Measurements from ENCODE around the gene ADGRF3. TPM values are rescaled to one million over a fixed set of nuclear protein-coding genes. Genes with fewer than 3 reads are reported as not detected.

Gene ADGRF3
- total RNA-seq, 2 experiments from 2014 or later: 0.96 to 1.3 TPM

DNA sequence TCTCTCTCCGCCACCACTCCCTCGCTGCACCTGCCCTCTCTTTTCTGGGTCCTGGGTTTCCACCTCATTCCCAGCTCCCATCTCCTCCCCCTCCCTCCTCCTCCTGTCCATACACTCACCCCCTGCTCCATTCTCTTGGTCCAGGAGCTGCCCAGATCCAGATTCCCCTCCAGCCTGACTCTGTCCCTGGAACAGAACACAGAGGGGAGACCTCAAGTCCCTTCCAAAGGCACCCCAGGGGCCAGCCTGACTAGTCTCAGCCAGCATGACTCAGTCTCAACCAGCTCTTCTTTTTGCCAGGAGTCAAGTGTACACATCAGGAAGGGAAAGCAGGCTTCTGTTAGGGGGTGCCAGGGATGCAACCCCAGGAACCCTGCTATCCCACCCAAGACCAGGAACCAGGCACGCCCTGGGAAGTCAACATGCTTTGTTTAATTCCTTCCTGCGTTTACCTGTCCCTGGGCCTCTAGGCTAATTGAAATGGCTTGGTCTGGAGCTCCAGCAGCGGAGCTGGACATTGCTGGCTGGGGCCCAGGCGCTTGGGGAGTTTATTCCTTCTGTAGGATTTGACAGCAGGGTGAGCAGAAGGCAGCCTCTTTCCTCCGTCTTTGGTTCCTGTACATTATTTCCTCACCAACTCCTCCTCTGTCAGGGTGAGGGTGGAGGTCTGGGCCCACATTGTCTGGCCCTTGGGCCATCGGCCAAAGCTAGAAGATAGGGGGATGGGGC lies 29.0 kb downstream of the ADGRF3 start:
- intact Hi-C loops (cut with DNase I, micrococcal nuclease): no loop called here
- CTCF ChIA-PET: no interaction called here

DNA sequence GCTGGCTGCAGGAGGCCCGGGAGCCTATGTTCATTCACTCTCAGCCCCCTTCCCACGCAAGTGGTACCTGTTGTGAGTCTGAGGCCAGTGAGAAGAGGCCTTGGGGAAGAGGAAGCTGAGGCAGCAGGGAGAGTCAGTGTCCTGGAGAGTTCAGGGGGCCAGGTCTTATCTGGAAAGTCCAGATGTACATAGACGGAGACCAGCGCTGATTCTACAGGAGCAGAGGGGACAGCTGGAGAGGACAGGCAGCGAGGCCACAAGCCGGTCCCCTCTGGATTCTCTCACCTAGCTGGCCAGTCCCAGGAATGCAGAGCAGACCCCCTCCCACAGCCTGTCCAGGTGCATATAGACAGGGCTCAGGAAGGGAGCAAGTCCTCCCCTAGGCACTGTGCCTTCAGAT lies 29.7 kb downstream of the ADGRF3 start:
- Mint-ChIP-seq H3K27me3 (no peaks in the 10 kb centered on the region), H3K9me3 (no peaks in the 10 kb centered on the region), H3K4me3 (no peak overlapping the region), H3K27ac (no peak overlapping the region), H3K4me1 (ENCODE audit: low read depth) (no peaks in the 10 kb centered on the region), H3K36me3 (ENCODE audit: low read depth) (no peaks in the 10 kb centered on the region)
- intact Hi-C loops (cut with DNase I, micrococcal nuclease): no loop called here
- Histone ChIP-seq H3K9me3 (ENCODE audit: control insufficient read depth in 1 of 2, insufficient read depth in 1 of 2, low read length in 2 of 2) (no peaks in the 10 kb centered on the region), H3K27ac (ENCODE audit: low read depth in 1 of 2, low read length in 2 of 2) (no peak overlapping the region), H3K27me3 (ENCODE audit: control insufficient read depth in 1 of 2, insufficient read depth in 2 of 2, low read length in 2 of 2) (no peaks in the 10 kb centered on the region), H3K4me3 (ENCODE audit: low read length) (no peak overlapping the region), H3K4me1 (ENCODE audit: insufficient read depth, low read length) (no peaks in the 10 kb centered on the region), H3K36me3 (ENCODE audit: insufficient read depth, low read length) (no peaks in the 10 kb centered on the region)
- DNase-seq: no peak
- ChIA-PET POLR2A (no interaction called here), CTCF (no interaction called here)
- TF ChIP-seq, protein P1, sequence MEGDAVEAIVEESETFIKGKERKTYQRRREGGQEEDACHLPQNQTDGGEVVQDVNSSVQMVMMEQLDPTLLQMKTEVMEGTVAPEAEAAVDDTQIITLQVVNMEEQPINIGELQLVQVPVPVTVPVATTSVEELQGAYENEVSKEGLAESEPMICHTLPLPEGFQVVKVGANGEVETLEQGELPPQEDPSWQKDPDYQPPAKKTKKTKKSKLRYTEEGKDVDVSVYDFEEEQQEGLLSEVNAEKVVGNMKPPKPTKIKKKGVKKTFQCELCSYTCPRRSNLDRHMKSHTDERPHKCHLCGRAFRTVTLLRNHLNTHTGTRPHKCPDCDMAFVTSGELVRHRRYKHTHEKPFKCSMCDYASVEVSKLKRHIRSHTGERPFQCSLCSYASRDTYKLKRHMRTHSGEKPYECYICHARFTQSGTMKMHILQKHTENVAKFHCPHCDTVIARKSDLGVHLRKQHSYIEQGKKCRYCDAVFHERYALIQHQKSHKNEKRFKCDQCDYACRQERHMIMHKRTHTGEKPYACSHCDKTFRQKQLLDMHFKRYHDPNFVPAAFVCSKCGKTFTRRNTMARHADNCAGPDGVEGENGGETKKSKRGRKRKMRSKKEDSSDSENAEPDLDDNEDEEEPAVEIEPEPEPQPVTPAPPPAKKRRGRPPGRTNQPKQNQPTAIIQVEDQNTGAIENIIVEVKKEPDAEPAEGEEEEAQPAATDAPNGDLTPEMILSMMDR (IDR thresholded peaks at IDR 0.05): no peak
- no peak for ATAC-seq (ENCODE audit: poor library complexity)

More for the DNA sequence above, 29.0 kb downstream of the ADGRF3 start:
- Mint-ChIP-seq H3K27me3 (no peaks in the 10 kb centered on the region), H3K27ac (no peak overlapping the region), H3K36me3 (ENCODE audit: low read depth) (no peaks in the 10 kb centered on the region), H3K9me3 (no peaks in the 10 kb centered on the region), H3K4me3 (no peak overlapping the region), H3K4me1 (ENCODE audit: low read depth) (no peaks in the 10 kb centered on the region)
- Histone ChIP-seq H3K36me3 (ENCODE audit: insufficient read depth, low read length) (no peaks in the 10 kb centered on the region), H3K4me3 (ENCODE audit: low read length) (no peak overlapping the region), H3K27me3 (ENCODE audit: control insufficient read depth in 1 of 2, insufficient read depth in 2 of 2, low read length in 2 of 2) (no peaks in the 10 kb centered on the region), H3K27ac (ENCODE audit: low read depth in 1 of 2, low read length in 2 of 2) (no peak overlapping the region), H3K4me1 (ENCODE audit: insufficient read depth, low read length) (no peaks in the 10 kb centered on the region), H3K9me3 (ENCODE audit: control insufficient read depth in 1 of 2, insufficient read depth in 1 of 2, low read length in 2 of 2) (no peaks in the 10 kb centered on the region)
- TF ChIP-seq, protein P1 (IDR thresholded peaks at IDR 0.05): no peak
- POLR2A ChIA-PET: no interaction called here
- DNase-seq (no peak), ATAC-seq (ENCODE audit: poor library complexity) (no peak)

DNA sequence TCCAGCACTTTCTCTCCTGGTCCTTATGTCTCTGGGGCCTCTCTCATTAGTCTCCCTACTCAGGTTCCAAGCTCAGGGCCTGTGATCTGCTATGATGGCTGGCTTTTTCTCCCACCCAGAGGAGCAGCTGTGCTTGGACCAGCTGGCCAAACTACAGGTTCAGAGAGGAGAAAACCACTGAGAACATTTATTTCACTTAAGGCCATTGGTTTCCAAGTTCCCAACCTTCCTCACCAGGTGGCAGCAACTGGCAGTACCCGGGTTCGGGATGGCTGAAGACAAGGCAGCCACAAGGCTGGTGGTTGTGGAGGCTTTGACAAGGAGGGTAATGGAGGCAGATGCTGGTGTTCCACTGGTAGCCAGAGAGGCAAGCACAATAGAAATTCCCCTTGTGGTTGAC lies 30.5 kb downstream of the ADGRF3 start:
- Histone ChIP-seq H3K27ac (ENCODE audit: low read depth in 1 of 2, low read length in 2 of 2) (no peak overlapping the region), H3K4me3 (ENCODE audit: low read length) (no peak overlapping the region), H3K36me3 (ENCODE audit: insufficient read depth, low read length) (no peaks in the 10 kb centered on the region), H3K4me1 (ENCODE audit: insufficient read depth, low read length) (no peaks in the 10 kb centered on the region), H3K27me3 (ENCODE audit: control insufficient read depth in 1 of 2, insufficient read depth in 2 of 2, low read length in 2 of 2) (no peaks in the 10 kb centered on the region), H3K9me3 (ENCODE audit: control insufficient read depth in 1 of 2, insufficient read depth in 1 of 2, low read length in 2 of 2) (no peaks in the 10 kb centered on the region)
- ChIA-PET CTCF (no interaction called here), POLR2A (no interaction called here)
- no peaks in the 10 kb centered on the region for H3K36me3 Mint-ChIP-seq (ENCODE audit: low read depth)
- no peaks in the 10 kb centered on the region for H3K4me1 Mint-ChIP-seq (ENCODE audit: low read depth)
- no peaks in the 10 kb centered on the region for H3K9me3 Mint-ChIP-seq
- H3K4me3 Mint-ChIP-seq: no peak overlapping the region
- no peak overlapping the region for H3K27ac Mint-ChIP-seq
- TF ChIP-seq, protein P1 (IDR thresholded peaks at IDR 0.05): no peak
- DNase-seq (no peak), ATAC-seq (ENCODE audit: poor library complexity) (no peak)
- no peaks in the 10 kb centered on the region for H3K27me3 Mint-ChIP-seq
- intact Hi-C loops (cut with DNase I, micrococcal nuclease): no loop called here
